Hippocampal formation (tissue), 2 donors: ENCODE measurements around the gene LRIF1.
"Not testable (repeated sequence)": the region's sequence is repeated elsewhere in the genome, so short reads cannot be mapped to it uniquely, and the experiment has no call there.

ENCODE experiments used
- DNase-seq, 2 donors: peaks; one replicate each; lab custom pipeline; 2025; lab: John Stamatoyannopoulos, UW

LRIF1 gene, protein sequence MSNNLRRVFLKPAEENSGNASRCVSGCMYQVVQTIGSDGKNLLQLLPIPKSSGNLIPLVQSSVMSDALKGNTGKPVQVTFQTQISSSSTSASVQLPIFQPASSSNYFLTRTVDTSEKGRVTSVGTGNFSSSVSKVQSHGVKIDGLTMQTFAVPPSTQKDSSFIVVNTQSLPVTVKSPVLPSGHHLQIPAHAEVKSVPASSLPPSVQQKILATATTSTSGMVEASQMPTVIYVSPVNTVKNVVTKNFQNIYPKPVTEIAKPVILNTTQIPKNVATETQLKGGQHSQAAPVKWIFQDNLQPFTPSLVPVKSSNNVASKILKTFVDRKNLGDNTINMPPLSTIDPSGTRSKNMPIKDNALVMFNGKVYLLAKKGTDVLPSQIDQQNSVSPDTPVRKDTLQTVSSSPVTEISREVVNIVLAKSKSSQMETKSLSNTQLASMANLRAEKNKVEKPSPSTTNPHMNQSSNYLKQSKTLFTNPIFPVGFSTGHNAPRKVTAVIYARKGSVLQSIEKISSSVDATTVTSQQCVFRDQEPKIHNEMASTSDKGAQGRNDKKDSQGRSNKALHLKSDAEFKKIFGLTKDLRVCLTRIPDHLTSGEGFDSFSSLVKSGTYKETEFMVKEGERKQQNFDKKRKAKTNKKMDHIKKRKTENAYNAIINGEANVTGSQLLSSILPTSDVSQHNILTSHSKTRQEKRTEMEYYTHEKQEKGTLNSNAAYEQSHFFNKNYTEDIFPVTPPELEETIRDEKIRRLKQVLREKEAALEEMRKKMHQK

DNA sequence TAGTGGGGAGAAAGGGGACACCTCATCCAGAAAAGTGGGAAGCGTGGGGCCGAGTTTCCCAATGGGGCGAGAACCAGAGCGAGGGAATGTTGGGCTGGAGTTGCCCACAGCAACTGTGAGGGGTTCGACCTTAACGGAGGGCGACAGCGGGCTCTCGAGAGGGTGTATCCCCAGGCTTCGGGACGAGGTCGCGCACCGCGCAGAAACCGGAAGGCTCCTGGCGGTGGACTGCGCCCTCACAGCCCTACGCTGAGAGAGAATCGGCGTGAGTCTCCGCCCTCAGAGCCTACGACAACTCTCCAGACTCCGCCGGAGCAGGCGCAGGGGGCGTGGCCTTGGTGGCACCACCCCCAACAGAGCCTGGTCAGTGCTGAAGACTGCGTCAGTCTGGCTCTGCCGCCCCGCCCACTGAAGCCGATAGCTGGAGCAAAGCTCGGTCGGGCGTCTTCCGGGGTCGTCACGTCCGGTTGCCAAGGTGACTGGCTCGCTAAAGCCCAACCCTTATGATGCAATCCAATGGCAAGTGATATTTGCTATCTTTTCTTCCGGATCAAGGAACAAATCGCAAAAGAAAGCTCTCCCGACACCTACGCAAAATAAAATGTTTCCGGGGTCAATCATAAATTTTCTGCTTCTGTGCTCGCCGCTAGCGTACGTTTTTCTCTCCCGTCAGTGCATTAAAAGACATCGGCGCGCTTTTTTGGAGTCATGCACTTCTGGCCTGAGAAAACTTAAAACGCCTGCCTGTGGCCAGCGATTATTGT is at the start of gene LRIF1:
Gene LRIF1 (minus strand): TSS at position 232 of the 764 bp plus-strand sequence. CDS start 234 bp downstream, outside the sequence.
- peak; percentile 96 to 97 for DNase-seq

DNA sequence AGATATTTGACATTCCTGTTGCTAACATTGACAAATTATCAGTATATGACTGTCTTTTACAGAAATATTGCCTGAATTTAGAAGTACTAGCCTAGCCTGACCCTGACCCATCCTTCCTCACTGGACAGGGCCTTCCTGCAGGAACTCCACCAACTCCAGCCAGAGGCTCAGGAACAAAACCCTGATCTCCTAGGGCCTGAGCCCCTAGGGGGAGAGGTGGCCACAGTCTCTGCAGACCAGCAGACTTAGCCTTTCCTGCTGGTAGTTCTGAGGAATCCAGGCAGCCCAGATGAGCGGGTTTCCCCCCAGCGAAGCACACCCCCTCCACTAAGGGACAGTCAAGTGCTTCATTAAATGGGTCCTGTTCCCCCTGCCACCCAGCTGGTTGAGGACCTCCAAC is 44.3 kb upstream of the LRIF1 start:
- DNase-seq, result no peak

DNA sequence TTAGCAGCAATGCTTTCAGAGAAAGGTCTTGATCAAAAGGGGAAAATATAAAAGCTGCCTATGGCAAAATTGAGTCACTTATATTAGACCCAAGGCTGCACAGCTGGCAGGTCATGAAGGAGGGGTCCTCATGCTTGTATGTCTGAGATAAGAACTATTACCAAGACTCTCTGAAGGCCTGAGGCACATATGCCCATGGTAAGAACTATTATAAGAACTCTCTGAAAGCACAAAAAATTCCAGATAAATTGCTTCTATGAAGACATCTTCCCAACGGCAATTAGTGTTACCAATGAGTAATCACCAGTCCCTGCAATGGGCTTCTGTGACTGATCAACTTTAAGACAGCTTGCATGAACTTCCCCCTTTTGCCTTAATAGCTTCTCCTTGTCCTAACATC is 42.8 kb upstream of the LRIF1 start:
- DNase-seq, result no peak

DNA sequence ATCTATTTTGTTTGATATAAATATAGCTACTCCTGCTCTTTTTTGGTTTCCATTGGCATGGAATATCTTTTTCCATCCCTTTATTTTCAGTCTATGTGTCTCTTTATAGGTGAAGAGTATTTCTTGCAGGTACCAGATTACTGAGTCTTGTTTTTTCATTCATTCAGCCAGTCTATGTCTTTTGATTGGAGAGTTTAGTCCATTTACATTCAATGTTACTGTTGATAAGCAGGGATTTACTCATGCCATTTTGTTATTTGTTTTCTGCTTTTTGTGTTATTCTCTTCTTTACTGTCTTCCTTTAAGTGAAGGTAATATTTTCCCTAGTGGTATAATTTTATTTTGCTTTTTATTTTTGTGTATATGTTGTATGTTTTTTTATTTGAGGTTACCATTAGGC is 35.9 kb upstream of the LRIF1 start:
- DNase-seq, result not testable (repeated sequence)

DNA sequence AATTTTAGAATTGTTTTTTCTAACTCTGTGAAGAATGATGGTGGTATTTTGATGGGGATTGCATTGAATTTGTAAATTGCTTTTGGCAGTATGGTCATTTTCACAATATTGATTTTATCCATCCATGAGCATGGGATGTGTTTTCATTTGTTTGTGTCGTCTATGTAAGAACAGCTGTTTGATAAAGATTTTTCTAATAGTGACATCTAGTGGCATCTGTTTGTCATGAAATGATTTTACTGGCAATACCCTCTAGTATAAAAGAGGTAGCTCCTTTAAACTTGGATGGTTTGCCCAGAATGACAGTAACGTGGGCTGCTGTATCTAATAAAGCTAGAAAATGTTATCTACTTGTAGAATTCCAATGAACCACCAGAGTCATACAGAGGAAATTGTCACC is 28.6 kb upstream of the LRIF1 start:
- DNase-seq, result not testable (repeated sequence)

DNA sequence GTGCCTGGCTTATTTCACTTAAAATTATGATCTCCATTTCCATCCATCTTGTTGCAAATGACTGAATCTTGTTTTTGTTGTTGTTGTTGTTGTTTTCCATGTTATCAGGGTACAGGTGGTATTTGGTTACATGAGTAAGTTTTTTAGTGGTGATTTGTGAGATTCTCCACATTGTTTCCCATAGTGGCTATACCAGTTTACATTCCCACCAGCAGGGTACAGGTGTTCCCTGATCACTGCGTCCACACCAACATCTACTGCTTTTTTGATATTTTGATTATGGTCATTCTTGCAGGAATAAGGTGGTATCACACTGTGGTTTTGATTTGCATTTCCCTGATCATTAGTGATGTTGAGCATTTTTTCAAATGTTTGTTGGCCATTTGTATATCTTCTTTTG is 27.6 kb upstream of the LRIF1 start:
- not testable (repeated sequence) for DNase-seq

DNA sequence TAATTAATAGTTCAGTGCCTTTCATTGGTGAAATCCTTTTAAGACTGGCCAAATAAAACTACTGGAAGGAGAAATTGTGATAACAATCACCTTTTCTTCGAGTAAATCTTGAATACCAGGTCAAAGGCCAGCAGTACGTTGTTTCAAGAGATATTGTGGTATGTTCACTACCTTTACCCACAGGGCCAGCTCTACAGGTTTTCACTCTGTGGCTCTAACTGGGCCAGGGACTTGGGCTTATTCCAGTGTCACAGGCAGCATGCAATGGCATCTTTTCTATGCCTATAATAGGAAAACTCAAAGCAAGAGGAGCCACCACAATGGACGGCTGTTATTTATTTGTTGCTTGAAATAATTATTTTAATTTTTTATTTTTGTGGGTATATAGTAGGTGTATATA is 26.8 kb upstream of the LRIF1 start:
- DNase-seq, result no peak

DNA sequence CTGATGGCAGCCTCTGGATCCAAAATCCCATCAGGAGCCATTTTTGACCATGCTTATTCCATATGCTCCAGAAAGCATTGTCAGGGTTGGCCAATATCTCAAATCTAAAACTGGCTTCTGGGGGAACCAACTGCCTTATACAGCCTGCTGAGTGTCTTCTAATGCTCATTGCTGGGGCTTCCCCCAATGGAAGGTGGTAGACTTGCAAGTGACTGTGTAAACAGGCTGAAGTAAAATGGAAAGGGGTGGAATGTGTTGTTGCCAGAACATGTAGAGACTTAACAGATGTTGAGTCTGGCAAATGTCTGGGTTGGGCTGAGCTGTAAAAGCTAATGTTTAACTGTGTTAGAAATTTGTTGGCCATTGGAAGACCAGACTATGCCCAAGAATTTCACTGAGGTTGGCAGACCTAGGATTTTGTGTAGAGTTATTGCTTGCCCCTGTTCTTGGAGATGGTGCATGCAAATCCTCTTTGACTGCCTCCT is 22.7 kb upstream of the LRIF1 start:
- DNase-seq, result no peak

DNA sequence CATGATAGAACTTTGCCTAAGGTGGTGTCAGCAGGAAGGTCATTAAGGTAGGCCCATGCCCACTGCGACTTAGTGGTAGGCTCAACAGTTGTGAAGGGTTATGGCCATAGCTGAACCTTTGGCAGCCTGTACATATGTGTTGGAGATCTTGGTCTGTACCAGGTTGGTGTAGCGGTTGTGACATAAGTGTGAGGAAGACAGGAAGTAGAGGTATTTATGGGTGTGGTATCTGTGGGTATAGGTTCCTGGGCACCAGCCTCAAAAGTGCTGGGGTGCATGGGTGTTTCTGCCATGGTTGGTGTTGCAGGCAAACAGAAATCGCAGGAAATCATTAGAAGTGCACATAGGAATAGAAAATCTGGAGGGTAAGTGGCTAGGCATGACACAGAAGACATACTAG is 18.6 kb upstream of the LRIF1 start:
- no peak for DNase-seq

DNA sequence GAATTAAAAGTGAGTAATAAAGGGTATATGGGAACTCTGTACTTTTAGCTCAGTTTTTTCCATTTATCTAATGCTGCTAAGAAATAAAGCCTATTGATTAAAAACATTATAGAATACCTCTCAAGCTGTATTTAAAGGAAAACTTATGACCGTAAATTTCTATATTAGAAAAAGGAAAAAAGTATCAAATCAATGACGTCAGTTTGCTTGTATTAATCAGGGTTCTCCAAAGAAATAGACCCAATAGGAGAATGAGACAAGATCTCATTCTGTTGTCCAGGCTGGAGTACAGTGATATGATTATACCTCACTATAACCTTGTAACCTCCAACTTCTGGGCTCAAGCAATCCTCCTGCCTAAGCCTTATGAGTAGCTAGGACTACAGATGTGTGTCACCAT is 15.4 kb upstream of the LRIF1 start:
- no peak for DNase-seq

DNA sequence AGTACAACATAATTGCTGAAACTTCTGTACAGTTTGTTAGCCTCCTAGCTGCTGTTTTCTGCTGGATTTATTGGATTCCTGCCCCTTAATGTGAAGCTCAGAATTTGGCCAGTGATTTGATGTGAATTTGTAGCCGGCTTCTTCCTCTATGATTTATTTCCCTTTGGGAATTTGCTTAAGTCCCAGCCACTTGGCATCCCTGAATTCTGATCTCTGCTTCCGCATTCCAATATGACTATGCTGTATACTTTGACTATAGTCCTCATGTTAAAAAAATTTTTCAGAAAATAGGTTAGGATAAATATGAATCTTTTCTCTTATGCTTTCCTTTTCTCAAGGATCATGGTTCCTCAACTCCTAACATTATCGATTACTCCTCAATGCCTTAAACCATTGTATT is 12.4 kb upstream of the LRIF1 start:
- DNase-seq, result no peak

DNA sequence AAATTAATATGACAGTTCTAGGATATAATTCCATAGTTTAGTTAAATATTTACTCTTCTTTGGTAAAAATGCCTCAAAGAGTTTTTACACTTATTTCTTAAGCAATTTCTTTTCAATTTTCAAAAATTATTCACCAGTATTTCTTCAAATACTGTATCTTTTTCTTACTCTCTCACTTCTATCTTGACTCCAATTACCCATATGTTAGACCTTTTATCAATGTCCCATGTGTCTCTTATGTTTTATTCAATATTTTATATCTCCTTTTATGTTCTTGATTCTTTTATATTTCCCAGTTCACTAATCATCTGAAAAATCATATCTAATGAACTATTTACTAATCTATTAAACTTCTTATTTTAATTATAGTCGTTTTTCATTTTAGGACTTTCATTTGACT is 11.5 kb upstream of the LRIF1 start:
- DNase-seq, result no peak

DNA sequence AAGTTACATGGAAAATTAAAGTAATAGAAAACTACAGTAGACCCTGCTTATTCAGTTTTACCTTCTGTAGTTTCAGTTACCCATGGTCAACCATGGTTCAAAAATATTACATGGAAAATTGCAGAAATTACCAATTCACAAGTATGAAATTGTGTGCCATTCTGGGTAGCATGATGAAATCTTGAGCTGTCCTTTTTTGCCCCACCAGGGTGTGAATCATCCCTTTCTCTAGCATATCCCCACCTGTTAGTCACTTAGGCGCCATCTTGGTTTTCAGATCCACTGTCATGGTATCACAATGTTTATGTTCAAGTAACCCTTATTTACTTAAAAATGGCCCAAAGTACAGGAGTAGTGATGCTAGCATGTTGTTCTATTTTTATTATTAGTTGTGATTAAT is 3.5 kb upstream of the LRIF1 start:
- no peak for DNase-seq

DNA sequence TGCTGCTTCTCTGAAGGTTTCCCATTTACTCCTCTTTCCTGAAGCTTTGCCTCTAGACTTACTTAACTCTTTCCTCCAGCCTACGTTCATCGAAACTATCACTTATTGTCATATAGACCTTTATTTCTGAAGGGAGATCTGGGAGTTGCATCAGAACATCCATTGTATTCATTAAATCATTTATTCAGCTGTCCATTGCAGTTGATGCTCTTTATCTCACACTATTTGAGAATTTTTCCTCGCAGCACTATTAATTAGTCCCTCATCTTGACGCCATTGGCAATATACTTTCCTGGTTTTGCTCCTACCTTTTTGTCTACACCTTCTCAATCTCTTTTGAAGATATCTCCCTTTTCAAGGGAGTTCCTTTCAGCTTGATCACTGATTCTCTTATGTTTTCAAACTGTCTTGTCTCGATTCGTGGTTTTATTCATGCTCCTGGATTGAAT is 757 bp upstream of the LRIF1 start:
- no peak for DNase-seq

DNA sequence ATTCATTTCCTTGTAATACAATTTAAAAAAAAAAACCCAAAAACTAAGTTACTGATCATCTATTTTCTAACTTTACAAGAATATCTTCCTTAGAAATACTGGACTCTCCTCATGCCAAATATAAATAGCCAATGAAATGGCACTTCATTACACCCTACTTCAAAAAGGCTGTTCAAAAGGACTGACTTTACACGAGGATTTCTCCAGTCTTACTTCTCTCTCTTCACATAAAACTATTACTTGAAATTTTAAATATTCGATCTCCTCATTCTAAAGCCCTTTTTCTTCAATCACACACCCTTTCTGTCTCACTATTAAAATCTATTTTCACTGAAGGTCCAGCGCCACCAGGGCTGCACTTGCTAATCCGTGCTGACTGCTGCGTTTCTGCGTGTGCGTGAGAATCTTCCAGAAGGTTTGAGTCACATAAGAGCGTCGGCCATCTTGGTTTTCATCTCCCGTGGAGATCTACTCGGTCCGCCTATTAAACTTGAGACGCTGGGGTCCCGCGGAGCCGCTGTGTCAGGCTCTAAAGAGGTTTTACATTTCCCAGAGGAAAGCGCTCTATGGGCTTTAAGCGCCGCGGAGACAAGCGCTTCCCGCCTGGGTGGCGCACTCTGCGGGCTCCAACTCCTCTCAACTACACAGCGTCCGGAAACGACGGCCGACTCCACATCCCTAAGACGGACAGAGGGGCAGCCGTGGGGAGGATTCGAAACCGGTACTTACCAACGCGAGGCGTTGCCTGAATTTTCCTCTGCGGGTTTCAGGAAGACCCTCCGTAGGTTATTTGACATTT is 631 bp downstream of the LRIF1 start:
- DNase-seq, result peak; percentile 14 to 53

DNA sequence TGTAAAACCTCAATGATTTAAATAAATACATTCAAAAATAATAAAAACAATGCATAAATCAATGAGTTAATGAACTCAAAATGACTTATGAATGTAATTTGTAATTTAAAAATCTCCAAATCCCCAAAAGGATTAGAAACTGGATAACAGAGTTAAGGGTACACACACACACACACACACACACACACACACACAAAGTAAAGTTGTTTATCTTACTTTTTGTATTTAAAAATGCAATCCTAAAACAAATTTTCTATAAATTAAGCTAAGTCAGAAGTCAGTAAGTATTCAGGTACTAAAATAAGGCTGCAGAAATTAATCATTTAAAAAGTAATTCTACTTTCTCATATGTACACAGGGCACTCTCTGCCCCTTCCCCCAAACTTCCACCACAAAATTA is 1.8 kb downstream of the LRIF1 start:
- no peak for DNase-seq

DNA sequence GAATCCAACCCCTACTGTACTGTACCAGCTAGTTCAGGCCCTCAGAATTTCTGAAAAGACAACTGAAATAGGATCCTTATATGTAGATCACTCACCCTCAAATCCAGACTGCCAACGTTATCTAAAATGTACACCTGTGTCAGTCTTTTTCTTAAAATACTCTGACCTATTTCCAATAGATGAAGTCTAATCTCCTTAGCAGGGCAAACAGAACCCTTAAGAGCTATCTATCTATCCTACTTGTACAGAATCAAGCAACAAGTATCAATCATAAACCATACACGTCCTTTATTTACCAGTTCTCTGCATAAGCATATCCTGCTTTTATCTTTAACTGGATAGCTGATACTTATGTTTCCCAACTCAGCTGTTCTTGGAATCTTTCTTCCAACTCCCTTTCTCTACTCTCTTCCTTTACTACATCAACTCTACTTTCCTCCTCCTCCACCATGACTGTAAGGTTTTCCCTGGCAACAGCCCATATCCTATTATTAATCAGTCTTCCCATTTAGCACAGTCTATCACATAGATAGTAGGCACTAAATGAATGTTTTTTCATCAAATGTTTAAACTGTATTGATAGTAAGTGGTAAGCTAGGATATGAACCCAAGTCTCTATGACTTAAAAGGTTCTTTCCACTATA is 2.8 kb downstream of the LRIF1 start:
- no peak for DNase-seq

DNA sequence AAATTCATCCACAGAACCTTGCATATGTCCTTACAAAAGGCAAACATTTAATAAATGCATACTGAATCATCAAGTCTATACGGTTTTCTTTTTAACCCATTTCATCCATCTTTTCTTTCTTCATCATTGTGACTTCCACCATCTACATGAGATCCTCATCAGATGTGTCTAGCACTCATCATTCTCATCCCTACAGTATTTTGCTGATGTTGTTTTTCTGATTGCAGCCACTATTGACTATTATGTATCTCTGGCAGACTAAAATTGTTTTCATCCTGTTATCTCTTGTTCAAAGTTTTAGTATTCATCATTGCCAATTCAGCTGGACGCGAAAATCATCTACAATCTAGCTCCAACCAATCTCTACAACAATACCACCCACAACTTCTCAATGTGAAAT is 5.9 kb downstream of the LRIF1 start:
- no peak for DNase-seq

DNA sequence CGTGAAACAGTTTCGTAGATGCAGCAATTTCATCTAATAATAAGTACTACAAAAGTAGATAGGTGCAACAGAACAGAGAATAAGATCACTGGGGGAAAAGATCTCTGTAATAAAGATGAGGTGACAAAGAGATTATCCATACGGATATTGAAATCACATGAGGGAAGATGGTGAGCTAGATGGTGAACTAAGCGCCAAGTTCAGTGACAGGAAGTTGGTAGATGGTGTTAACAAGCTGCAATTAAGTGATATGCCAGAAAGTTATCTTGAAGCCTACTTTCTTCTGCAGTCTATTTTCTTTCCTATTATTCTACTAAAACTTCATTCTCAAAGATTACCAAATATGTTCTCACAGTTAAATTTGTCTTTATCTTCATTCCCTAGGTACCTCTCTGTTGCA is 7.1 kb downstream of the LRIF1 start:
- DNase-seq, result no peak

DNA sequence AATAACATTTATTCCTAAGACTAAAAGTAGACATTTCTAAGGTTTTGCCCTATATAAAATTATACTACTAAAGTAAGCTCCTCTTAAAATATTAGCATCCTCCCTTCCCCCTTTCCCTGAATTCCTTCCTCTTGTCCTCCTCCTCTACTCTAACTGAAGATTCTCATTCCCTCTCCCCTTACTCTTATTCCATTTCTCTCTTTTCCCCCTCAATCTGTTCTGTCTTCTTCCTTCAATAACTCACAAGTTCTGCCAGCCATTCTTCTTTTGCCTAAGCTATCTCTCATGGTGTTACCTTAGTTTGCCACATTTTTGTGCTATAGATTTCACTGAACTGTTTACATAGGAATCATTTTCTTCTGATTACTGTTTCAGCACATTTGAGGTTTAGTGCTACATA is 10.7 kb downstream of the LRIF1 start:
- DNase-seq, result no peak

DNA sequence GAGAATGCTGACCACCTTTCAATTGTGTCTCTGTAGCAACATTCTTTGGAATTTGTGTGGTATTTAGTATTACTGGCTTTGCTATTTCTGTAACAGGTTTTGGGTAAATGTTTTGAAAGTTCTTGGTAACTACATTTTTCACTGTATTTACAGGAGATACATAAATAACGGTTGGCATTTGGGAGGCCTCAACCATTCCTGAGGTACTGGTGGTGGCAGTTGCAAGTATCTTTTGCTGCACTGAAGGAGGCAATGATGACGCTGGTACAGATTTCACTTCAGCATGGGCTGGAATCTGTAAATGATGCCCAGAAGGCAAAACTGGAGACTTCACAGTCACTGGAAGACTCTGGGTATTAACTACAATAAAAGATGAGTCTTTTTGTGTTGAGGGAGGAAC is 11.7 kb downstream of the LRIF1 start:
- DNase-seq, result no peak
